ENCODE results near the gene MTUS2.

GRCh38 chr13:29513002-29513980 lies 693.2 kb downstream of the MTUS2 start:
- TF ChIP-seq SUZ12 (IDR thresholded peaks at IDR 0.05; ENCODE audit: extremely low read depth, insufficient read depth, insufficient read length) (no peak), YY1 (IDR thresholded peaks at IDR 0.05; ENCODE audit: insufficient read depth, insufficient read length) (no peak), ZNF274 (IDR thresholded peaks at IDR 0.05; ENCODE audit: low read depth, low read length) (no peak)
